HG03064 (cell line): Measurements from ENCODE around the gene CLPX.
"Not testable (repeated sequence)": the region's sequence is repeated elsewhere in the genome, so short reads cannot be mapped to it uniquely, and the experiment has no call there.

ENCODE experiments used
- ATAC-seq: cut with Tn5 transposase; IDR thresholded peaks from one replicate; pipeline ENCODE4 v1.9.1; 2021; ENCODE audit warnings: low read depth; ENCODE audit not compliant: unreplicated experiment

Gene CLPX

GRCh38 chr15:65106011-65106590, 79.0 kb downstream of the CLPX start:
- ATAC-seq: no peak

GRCh38 chr15:65105038-65105437, 80.1 kb downstream of the CLPX start:
- no peak for ATAC-seq

DNA sequence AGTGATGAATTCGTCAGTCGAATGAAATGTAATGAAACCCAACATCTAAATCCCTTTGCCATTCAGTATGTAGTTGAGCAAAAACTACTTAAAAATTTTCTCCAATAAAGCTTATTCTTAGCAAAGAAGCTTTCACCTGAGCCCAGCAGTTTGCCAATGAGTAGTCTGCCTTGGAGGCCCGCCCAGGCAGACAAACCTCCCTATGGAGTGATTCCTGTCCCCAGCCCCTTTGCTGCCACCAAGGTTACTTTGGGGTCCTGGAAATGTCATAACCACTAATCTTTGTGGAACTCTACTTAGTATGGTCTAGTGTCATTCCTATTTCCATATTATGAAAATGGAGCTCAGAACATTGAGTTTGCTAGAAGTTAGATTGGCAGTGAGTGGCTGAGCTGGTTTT, 82.2 kb downstream of the CLPX start:
- ATAC-seq: no peak

DNA sequence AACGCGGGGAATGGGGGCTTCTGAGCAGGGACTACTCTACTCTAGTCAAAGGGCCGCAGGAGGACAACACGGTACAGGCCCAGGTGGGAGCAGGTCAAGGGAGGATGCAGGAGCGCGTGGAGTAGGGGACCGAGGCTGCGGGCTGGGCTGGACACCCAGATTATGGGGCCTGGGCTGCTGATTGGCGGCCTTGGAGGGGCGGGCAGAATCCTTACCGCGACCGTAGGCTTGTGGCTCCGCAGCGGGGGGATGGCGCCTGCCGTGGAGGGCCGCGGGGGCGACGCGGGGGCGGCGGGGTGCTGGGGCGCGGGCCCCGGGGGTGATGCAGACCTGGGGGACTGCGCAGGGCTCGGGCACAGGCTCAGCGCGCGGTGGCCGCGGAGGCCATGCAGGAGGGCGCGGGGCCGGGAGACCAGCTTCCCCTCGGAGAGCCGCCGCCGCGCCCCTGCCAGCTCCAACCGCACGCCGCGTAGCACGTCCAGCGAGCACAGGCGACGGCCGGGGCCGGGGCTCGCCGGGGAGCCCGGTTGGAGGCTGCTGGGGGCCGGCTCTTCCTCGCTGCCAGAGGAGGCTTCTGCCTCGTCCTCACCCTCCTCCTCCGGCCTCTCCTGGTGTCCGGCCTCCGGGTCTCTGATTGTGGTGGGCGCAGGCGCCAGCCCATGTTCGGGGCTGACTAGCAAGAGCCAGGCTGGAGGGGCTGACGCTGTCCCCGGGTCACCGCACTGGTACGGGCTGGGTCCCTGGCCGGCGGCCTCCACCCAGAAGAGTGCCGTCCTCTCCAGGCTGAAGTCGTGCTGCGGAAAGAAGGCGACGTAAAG, 83.0 kb downstream of the CLPX start:
- no peak for ATAC-seq

DNA sequence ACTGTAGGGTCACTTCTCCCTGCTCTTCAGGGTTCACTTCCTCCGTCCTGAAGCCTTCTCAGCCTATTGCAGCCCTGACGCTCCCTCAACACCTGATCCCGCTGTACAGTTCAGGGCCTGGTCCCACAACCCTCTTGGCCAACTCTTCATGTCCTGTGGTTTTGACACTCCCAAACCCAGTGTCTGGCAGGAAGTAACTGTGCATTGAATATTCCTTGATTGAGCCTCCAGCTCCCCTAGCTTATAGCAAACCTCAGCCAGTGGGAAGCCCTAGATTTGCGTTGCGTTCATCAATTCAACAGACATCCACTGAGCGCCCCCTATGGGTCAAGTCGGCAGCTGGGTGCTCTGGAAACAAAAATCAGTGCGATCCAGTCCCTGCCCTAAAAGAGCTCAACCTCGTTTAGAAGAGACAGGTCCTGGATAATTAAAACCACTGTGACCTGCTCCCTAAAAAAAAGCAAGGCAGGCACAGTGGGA, 83.7 kb downstream of the CLPX start:
- ATAC-seq: no peak

- ATAC-seq: no peak
These were observed 84.7 kb downstream of the CLPX start for GRCh38 chr15:65100442-65100841.

GRCh38 chr15:65099801-65100200, 85.3 kb downstream of the CLPX start:
- not testable (repeated sequence) for ATAC-seq

- ATAC-seq: no peak
These were observed 85.8 kb downstream of the CLPX start for GRCh38 chr15:65099336-65099735.
